ENCODE data around the gene TTBK2.

DNA sequence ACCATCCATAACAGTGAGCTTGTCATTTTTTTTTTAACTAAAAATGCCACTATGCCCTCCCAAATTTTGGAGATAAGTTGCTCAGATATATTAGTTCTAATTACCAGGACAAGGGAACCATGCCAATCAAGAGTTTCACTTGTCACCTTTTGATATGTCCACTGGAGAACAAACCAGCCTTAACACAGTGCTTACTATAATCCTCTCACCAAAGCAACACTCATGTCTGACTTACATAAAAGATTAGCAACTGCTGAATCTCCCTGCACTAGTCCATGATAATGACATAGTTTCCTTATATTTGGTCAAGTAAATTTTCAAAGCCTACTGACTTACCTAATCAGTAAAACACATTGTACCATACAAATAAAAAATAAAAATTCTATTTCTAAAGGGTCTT, 44.4 kb downstream of the TTBK2 start:
- TF ChIP-seq, protein P1, sequence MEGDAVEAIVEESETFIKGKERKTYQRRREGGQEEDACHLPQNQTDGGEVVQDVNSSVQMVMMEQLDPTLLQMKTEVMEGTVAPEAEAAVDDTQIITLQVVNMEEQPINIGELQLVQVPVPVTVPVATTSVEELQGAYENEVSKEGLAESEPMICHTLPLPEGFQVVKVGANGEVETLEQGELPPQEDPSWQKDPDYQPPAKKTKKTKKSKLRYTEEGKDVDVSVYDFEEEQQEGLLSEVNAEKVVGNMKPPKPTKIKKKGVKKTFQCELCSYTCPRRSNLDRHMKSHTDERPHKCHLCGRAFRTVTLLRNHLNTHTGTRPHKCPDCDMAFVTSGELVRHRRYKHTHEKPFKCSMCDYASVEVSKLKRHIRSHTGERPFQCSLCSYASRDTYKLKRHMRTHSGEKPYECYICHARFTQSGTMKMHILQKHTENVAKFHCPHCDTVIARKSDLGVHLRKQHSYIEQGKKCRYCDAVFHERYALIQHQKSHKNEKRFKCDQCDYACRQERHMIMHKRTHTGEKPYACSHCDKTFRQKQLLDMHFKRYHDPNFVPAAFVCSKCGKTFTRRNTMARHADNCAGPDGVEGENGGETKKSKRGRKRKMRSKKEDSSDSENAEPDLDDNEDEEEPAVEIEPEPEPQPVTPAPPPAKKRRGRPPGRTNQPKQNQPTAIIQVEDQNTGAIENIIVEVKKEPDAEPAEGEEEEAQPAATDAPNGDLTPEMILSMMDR (IDR thresholded peaks at IDR 0.05; ENCODE audit: low read length), result no peak
- TF ChIP-seq EZH2phosphoT487 (IDR thresholded peaks at IDR 0.05; ENCODE audit: low read length) (no peak), EZH2 (optimal IDR thresholded peaks at IDR 0.05; ENCODE audit: low read depth, low read length) (no peak)

All from MM.1S (cell line).